HG03196 (cell line): ENCODE data around the gene AGT.
"Not testable (repeated sequence)": the region's sequence is repeated elsewhere in the genome, so short reads cannot be mapped to it uniquely, and the experiment has no call there.

Source experiments
- ATAC-seq: cut with Tn5 transposase; IDR thresholded peaks from one replicate; pipeline ENCODE4 v1.9.1; 2021; ENCODE audit not compliant: unreplicated experiment

AGT gene

GRCh38 chr1:230745071-230745470 lies 31.1 kb upstream of the AGT start:
- no peak for ATAC-seq

- no peak for ATAC-seq
Measured at GRCh38 chr1:230744382-230744781, 30.5 kb upstream of the AGT start.

DNA sequence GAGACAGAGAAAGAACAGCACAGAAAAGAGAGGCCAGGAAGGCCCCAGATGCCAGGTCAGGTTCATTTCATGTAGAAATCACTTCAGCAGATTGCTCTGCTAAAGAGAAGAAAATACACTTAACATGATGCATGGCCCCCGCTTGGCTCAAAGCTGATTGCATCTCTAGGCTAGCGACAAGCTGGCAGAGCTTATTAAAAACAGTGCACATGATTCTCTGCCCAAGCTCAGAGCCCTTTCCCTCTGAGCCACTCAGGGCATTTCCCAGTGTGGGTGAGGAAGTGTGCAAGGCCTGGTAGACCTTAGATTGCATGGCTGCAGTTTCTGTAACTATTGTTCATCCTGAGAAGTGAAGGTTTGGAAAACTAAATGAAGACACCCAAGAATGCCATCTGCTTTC lies 30.0 kb upstream of the AGT start:
- ATAC-seq: no peak

- ATAC-seq: no peak
Measured at GRCh38 chr1:230739564-230740290, 25.8 kb upstream of the AGT start.

GRCh38 chr1:230737622-230738262 lies 23.8 kb upstream of the AGT start:
- no peak for ATAC-seq

- ATAC-seq: no peak
Measured at GRCh38 chr1:230735447-230735846, 21.5 kb upstream of the AGT start.

DNA sequence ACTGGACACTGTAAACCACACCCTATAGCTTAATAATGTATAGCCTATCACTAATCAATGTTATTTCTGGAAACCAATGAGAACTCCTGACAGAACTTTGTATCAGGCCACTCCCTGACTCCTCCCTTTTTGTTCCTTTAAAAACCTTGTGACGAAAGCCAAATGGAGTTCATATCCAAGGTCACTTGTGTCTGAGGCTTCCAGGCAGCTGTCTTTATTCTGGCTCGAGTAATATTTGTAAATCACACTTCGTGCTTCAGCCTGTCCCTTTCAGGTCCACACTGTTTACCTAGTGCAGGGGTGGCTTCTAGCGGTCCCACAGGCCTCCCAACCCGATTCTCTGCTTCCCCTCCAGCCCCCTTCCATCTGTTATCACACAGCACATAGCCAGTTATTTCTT lies 17.1 kb upstream of the AGT start:
- no peak for ATAC-seq

- ATAC-seq: no peak
Measured at GRCh38 chr1:230728710-230729392, 14.9 kb upstream of the AGT start.

GRCh38 chr1:230725256-230726012 lies 11.5 kb upstream of the AGT start:
- ATAC-seq: no peak

DNA sequence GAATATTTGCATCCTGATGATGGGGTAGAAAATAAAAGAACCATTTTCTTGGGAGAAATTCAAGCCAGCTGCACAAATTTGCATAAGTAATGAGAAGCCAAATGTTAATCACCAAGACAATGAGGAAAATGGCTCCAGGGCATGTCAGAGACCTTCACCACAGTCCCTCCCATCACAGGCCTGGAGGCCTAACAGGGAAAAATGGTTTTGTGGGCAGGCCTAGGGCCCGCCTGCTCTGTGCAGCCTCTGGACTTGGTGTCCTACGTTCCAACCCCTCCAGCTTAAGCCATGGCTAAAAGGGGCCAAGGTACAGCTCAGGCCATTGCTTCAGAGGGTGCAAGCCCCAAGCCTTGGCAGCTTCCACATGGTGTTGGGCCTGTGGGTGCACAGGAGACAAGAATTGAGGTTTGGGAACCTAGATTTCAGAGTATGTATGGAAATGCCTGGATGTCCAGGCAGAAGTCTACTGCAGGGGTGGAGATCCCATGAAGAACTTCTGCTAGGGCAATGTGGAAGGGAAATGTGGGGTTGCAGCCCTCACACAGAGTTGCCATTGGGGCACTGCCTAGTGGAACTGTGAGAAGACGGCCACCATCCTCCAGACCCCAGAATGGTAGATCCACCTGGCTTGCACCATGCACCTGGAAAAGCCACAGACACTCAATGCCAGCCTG lies 8.1 kb upstream of the AGT start:
- not testable (repeated sequence) for ATAC-seq

GRCh38 chr1:230717251-230717650 lies 3.3 kb upstream of the AGT start:
- no peak for ATAC-seq

DNA sequence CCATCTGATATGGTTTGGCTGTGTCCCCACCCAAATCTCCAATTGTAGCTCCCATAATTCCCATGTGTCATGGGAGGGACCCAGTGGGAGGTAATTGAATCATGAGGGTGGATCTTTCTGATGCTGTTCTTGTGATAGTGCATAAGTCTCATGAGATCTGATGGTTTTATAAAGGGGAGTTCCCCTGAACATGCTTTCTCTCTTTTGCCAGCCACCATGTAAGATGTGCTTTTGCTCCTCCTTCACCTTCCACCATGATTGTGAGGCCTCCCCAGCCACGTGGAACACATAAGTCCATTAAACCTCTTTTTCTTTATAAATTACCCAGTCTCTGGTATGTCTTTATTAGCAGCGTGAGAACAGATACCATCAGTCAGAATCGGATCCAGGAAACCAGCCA lies 2.5 kb upstream of the AGT start:
- ATAC-seq: not testable (repeated sequence)

DNA sequence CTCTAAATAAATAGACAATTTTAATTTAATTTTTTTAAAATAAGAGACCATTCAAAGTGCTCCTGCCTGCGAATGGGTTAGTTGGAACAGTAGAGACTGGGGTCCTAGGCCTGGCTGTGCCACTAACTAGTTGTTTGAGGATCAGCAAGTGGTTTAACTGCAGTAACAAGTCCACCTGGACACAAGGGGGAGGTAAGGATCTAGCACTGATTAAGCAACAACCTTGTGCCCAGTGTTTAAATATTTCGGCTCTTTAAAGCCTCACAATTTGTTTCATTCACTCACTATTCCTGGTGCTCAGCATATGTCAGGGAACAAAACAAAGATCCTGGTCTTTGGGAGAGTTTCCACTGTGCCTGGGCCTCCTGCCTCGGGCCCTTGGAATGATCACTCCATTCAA lies 1.6 kb upstream of the AGT start:
- no peak for ATAC-seq

- no peak for ATAC-seq
Measured at GRCh38 chr1:230713547-230713914, 391 bp downstream of the AGT start.

GRCh38 chr1:230713138-230713537 lies 784 bp downstream of the AGT start:
- no peak for ATAC-seq

DNA sequence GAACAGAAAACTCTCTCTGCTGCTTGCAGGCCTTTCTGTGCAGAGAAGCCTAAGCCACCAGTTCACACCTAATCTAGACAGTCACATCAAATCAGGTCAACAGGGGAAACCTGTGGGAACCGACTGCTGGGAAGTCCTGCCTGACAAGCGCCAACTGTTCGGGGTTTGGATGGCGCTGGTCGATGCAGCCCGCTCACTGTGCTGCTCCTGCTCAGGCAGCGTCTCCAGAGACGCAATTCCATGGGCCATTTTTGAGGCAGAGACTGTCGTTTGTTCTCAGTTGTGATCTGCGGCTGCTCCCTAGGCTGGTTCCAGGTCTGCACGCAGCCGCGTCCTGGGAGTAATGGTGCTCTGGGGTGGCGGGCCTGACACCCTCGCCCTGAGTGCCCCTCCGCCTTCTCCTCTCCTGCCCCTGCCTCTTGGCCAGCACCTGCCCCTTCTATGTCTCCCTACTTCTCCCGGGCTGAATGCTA lies 1.4 kb downstream of the AGT start:
- ATAC-seq: no peak

- ATAC-seq: no peak
Measured at GRCh38 chr1:230711245-230711644, 2.7 kb downstream of the AGT start.

- no peak for ATAC-seq
Measured at GRCh38 chr1:230710543-230710904, 3.4 kb downstream of the AGT start.

DNA sequence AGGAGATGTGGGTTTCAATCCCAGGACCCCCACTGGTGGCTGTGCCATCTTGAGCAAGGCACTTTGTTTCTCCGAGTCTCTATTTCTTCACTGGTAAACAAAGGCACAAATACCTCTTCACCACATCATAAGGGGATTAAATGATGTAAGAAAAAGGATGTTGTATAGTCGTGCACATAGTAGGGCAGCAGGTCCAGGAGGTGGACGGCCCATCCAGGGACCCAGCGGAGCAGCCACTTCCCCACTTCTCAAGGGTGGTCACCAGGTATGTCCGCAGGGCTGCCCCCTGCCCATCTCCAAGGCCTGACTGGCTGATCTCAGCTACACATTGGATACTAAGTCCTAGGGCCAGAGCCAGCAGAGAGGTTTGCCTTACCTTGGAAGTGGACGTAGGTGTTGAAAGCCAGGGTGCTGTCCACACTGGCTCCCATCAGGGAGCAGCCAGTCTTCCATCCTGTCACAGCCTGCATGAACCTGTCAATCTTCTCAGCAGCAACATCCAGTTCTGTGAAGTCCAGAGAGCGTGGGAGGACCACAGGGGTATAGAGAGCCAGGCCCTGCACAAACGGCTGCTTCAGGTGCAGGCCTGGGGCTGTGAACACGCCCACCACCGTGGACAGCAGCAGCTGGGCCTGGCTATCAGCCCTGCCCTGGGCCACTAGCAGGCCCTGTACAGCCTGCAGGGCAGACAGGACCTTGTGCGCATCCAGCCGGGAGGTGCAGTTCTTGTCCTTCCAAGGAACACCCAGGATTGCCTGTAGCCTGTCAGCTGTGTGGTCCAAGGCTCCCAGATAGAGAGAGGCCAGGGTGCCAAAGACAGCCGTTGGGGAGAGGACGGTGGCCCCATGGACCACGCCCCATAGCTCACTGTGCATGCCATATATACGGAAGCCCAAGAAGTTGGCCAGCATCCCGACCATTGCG lies 4.0 kb downstream of the AGT start:
- no peak for ATAC-seq
